NCI-H2171 (cell line): ENCODE measurements around the gene STK24.

Source experiments
- DNase-seq: peaks from one replicate; lab custom pipeline; 2025; lab: John Stamatoyannopoulos, UW

The STK24 gene

GRCh38 chr13:98489446-98490194 lies 87.3 kb downstream of the STK24 start:
- DNase-seq: peak; percentile 25

GRCh38 chr13:98488736-98489135 lies 88.2 kb downstream of the STK24 start:
- no peak for DNase-seq

- DNase-seq: no peak
These were observed 89.4 kb downstream of the STK24 start for GRCh38 chr13:98487522-98487921.

GRCh38 chr13:98487016-98487415 lies 89.9 kb downstream of the STK24 start:
- DNase-seq: no peak

- DNase-seq: no peak
These were observed 90.5 kb downstream of the STK24 start for GRCh38 chr13:98486412-98486811.

GRCh38 chr13:98485561-98485960 lies 91.3 kb downstream of the STK24 start:
- no peak for DNase-seq

GRCh38 chr13:98484289-98485219 lies 92.4 kb downstream of the STK24 start:
- no peak for DNase-seq

- DNase-seq: no peak
These were observed 93.2 kb downstream of the STK24 start for GRCh38 chr13:98483601-98484288.

GRCh38 chr13:98482476-98483444 lies 94.1 kb downstream of the STK24 start:
- DNase-seq: no peak

- DNase-seq: peak; percentile 63
These were observed 95.7 kb downstream of the STK24 start for GRCh38 chr13:98480915-98481877.

GRCh38 chr13:98479496-98480003 lies 97.4 kb downstream of the STK24 start:
- DNase-seq: no peak

- no peak for DNase-seq
These were observed 98.4 kb downstream of the STK24 start for GRCh38 chr13:98478189-98479129.

- DNase-seq: no peak
These were observed 100.4 kb downstream of the STK24 start for GRCh38 chr13:98476538-98476966.

GRCh38 chr13:98476106-98476505 lies 100.8 kb downstream of the STK24 start:
- no peak for DNase-seq

GRCh38 chr13:98475522-98475921 lies 101.4 kb downstream of the STK24 start:
- DNase-seq: no peak

GRCh38 chr13:98474761-98475160 lies 102.1 kb downstream of the STK24 start:
- DNase-seq: no peak

GRCh38 chr13:98474292-98474691 lies 102.6 kb downstream of the STK24 start:
- DNase-seq: no peak

GRCh38 chr13:98473788-98474144 lies 103.1 kb downstream of the STK24 start:
- no peak for DNase-seq
